22Rv1 (cell line): ENCODE results near the gene SLC31A1.

Source experiments
- CTCF ChIP-seq: fragments of 450-650 bp; IDR thresholded peaks from 2 replicates; pipeline ENCODE4 v1.5.1; 2017; ENCODE audit warnings: mild to moderate bottlenecking
- ZFX ChIP-seq: fragments of 450-650 bp; IDR thresholded peaks from 2 replicates; pipeline ENCODE4 v1.6.1; 2017; ENCODE audit warnings: antibody characterized with exemption, borderline replicate concordance

DNA sequence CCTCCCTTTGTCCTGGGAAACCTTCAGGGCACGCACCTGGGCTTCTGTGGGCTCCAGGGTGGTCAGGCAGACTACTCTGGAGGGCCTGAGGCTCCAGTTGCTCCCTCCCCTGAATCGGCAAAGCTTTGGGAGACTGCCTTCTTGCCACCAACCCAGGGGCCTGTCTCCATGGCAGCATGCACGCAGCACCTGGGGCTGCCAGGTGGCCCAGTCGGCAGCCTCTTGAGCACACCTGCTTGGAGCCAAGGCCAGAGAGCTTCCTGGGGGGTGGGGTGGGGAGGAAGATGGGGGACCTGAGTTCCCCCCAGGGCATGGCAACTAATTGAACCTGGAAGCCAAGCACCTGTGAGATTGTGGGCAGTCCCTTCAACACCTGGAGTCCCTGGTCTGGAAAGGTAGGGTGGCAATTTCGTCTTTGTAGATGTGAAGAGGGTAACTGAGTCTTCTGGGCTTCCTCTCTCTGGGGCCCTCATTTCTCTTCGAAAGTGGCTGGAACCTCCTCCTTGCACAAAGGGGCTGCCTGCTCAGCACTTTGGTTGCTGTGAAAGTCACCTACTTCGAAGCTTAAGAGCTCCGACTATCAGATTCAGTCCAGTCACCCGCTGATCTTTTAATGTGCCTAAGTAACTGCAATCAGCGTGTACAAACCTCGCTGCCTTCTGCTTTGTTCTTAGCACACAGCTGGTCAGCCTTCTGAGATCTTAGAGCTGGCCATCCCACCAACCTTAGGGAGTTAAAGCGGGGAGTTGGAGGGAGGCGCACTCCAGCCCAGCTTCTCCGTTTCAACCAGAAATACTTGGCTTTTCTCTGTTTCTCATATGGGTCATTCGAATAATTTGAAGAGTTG lies 77.8 kb downstream of the SLC31A1 start:
- no peak for TF ChIP-seq CTCF
- TF ChIP-seq ZFX = no peak
